ENCODE measurements around the gene GOPC. TPM values are rescaled to one million over a fixed set of nuclear protein-coding genes. Genes with fewer than 3 reads are reported as not detected.

GOPC gene
- total RNA-seq, 2 donors from 2014 or later, result 29.5 to 31.5 TPM

DNA sequence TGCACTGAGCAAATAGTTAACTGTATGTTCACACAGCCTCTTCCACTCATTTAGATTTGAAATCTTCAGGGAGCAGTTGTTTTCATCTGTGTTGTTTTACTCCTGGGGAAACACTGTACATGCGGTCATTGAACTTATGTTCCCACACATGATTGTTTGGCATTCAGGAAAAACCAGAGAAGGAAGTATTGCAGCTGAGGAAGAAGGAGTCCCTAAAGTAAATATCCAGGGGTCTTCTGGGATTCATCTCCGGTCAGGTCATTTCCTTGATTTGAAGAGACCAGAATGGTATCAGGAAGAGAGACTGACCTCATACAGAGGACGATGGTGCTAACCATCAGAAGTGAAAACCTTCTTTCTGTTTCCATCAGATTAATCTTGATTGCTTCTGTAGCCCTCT, 67.3 kb downstream of the GOPC start:
- Histone ChIP-seq H3K9me3 (no peaks in the 10 kb centered on the region), H3K27me3 (replicated peaks; ENCODE audit: insufficient read depth) (no peaks in the 10 kb centered on the region), H3K36me3 (no peaks in the 10 kb centered on the region), H3K27ac (no peak overlapping the region), H3K4me3 (no peak overlapping the region), H3K4me1 (ENCODE audit: control insufficient read depth in 1 of 2, low read depth in 2 of 2) (no peaks in the 10 kb centered on the region)
- ATAC-seq (ENCODE audit: insufficient number of reproducible peaks, low FRiP score, low read depth) (no peak), DNase-seq (ENCODE audit: low spot score) (no peak)
- TF ChIP-seq, protein P1, sequence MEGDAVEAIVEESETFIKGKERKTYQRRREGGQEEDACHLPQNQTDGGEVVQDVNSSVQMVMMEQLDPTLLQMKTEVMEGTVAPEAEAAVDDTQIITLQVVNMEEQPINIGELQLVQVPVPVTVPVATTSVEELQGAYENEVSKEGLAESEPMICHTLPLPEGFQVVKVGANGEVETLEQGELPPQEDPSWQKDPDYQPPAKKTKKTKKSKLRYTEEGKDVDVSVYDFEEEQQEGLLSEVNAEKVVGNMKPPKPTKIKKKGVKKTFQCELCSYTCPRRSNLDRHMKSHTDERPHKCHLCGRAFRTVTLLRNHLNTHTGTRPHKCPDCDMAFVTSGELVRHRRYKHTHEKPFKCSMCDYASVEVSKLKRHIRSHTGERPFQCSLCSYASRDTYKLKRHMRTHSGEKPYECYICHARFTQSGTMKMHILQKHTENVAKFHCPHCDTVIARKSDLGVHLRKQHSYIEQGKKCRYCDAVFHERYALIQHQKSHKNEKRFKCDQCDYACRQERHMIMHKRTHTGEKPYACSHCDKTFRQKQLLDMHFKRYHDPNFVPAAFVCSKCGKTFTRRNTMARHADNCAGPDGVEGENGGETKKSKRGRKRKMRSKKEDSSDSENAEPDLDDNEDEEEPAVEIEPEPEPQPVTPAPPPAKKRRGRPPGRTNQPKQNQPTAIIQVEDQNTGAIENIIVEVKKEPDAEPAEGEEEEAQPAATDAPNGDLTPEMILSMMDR (IDR thresholded peaks at IDR 0.05), result no peak

DNA sequence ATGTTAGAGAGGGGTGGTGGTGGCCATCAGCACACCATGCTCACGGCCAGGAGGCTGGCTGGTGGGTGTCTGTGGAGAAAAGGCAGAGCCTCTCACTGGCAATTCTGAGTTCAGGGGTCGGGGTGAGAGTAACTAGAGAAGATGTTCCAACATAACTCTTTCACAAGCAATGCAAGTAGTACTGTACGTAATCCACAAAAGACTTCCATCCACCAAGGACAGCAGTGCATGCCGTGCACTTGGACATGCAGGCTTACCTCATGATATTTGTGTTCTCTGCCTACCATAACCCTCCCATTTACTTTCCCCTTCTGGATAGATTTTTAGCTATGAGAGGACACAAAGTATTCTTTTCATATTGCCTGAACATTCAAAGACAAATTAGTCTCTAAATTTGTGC, 68.5 kb downstream of the GOPC start:
- H3K27ac ChIP-seq, result no peak overlapping the region
- no peaks in the 10 kb centered on the region for H3K4me1 ChIP-seq (ENCODE audit: control insufficient read depth in 1 of 2, low read depth in 2 of 2)
- TF ChIP-seq, protein P1 (IDR thresholded peaks at IDR 0.05), result no peak
- DNase-seq (ENCODE audit: low spot score) (no peak), ATAC-seq (ENCODE audit: insufficient number of reproducible peaks, low FRiP score, low read depth) (no peak)
- H3K4me3 ChIP-seq, result no peak overlapping the region
- H3K27me3 ChIP-seq (replicated peaks; ENCODE audit: insufficient read depth), result no peaks in the 10 kb centered on the region
- no peaks in the 10 kb centered on the region for H3K36me3 ChIP-seq
- no peaks in the 10 kb centered on the region for H3K9me3 ChIP-seq

DNA sequence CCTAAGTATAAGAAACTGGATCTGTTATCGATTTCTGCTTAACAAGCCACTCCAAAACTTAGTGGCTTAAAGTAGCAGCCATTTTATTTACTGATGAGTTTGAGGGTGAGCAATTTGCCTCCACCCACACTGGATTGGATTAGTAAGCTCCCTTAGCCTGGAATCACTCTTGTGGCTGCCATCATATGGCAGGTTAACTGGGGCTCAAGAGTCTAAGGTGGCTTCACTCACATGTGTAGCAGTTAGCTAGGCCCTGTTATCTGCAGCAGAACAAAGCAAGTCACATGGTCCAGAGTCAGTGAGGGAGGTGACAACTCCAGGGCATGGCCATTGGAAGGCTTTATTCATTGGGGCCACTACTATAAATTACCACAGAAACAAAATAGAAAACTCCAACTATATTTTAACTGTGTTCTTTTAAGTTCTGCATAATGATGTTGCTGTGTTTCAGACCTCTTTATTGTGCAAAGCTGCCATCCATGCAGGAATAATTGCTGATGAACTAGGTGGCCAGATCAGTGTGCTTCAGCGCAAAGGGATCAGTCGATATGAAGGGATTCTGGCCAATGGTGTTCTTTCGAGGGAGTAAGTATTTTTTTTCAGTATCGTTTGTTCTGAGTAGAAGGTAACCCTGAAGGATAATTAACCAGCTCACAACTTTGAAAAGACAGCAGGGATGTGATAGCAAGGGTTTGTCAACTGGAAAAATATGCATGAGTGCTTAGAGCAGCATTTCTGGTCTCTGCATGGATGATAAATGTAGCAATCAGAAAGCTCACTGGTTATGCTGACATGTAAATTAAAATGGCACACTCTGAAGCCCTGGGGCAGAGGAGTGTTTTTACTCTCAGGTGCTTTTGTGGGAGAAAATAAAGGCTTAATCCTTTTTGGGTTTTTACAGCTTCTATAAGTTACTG, 70.2 kb downstream of the GOPC start:
- no peaks in the 10 kb centered on the region for H3K36me3 ChIP-seq
- H3K27me3 ChIP-seq (replicated peaks; ENCODE audit: insufficient read depth), result no peaks in the 10 kb centered on the region
- ATAC-seq (ENCODE audit: insufficient number of reproducible peaks, low FRiP score, low read depth) (no peak), DNase-seq (ENCODE audit: low spot score) (no peak)
- TF ChIP-seq, protein P1 (IDR thresholded peaks at IDR 0.05), result no peak
- H3K27ac ChIP-seq, result no peak overlapping the region
- H3K4me3 ChIP-seq, result no peak overlapping the region
- no peaks in the 10 kb centered on the region for H3K9me3 ChIP-seq
- H3K4me1 ChIP-seq (ENCODE audit: control insufficient read depth in 1 of 2, low read depth in 2 of 2), result no peaks in the 10 kb centered on the region

DNA sequence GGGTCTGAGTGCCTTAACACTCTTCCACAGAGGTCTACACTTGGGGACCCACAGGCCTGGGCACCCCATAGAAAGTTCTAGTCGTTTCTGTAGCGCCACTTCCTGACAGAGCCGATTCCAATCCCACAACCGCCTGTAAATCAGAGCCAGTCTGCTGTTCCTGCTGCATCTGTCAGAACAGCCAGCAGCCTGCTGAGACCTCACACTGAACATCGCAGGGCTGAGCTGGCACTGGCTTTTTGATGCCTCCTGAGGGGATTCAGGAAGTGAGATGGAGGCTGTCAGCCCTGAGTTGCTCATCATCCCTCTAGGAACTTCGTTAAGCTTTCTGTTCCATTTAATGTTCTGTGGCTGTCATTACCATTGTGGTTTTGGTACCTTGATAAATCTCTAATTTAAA, 71.0 kb downstream of the GOPC start:
- Histone ChIP-seq H3K9me3 (no peaks in the 10 kb centered on the region), H3K4me3 (no peak overlapping the region), H3K27me3 (replicated peaks; ENCODE audit: insufficient read depth) (no peaks in the 10 kb centered on the region), H3K27ac (no peak overlapping the region), H3K36me3 (no peaks in the 10 kb centered on the region), H3K4me1 (ENCODE audit: control insufficient read depth in 1 of 2, low read depth in 2 of 2) (no peaks in the 10 kb centered on the region)
- DNase-seq (ENCODE audit: low spot score), result no peak
- ATAC-seq (ENCODE audit: insufficient number of reproducible peaks, low FRiP score, low read depth), result no peak
- TF ChIP-seq, protein P1 (IDR thresholded peaks at IDR 0.05), result no peak

DNA sequence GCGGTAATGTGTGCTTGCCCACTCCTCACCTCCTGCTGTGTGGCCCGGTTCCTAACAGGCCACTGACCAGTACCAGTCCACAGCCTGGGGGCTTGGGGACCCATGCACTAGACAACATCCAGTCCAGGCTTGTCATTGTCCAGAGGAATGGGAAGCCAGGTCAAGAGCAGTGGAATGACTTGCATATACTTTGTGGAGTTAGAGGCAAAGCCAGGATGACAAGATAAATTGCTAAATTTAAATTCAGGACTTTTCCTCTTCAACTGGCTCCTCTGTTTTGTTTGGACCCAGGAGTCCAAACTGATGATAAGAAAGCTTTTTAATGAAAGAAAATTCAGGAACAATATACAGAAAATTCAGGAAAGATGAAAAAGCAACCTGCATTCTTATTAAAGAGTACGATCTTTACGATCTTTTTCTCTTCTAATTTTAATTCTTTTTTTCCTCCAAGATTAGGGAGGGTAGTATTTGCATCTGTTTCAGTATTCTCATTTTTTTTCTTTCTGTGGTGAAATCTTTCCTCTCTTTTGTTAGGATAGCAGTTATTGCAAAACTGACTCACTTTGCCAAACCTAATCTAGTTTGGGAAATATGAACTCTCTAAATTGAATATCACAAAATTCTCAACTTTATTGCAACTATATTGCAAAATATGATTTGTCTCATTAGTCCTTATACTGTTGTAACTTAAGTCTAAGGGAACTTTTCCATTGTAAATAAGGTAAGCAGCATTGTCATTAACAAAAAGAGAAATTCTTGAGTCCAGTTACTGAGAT, 71.7 kb downstream of the GOPC start:
- TF ChIP-seq, protein P1 (IDR thresholded peaks at IDR 0.05), result no peak
- Histone ChIP-seq H3K4me3 (no peak overlapping the region), H3K27me3 (replicated peaks; ENCODE audit: insufficient read depth) (no peaks in the 10 kb centered on the region), H3K9me3 (no peaks in the 10 kb centered on the region), H3K27ac (no peak overlapping the region), H3K36me3 (no peaks in the 10 kb centered on the region), H3K4me1 (ENCODE audit: control insufficient read depth in 1 of 2, low read depth in 2 of 2) (no peaks in the 10 kb centered on the region)
- ATAC-seq (ENCODE audit: insufficient number of reproducible peaks, low FRiP score, low read depth) (no peak), DNase-seq (ENCODE audit: low spot score) (no peak)
